Keratinocyte (primary cell): ENCODE measurements around the gene NRG2. TPM values are rescaled to one million over a fixed set of nuclear protein-coding genes. Genes with fewer than 3 reads are reported as not detected.

Experiments
- DNase-seq: peaks from one replicate; pipeline ENCODE4 v3.0.0-alpha.2; 2011; ENCODE audit warnings: low read depth, missing footprints, low spot score
- FAIRE-seq: peaks from 2 replicates; lab custom pipeline; 2011; peaks lifted over from hg19 to GRCh38; lab: Jason Lieb, UNC
- H2AFZ ChIP-seq: 2 replicates; pipeline ENCODE4 v1.6.0; 2012; ENCODE audit warnings: low read length, control low read depth, inconsistent platforms; ENCODE audit not compliant: control insufficient read depth
- H3K27ac ChIP-seq: 2 replicates; pipeline ENCODE4 v1.5.1; 2011; ENCODE audit warnings: low read length; ENCODE audit not compliant: control insufficient read depth, insufficient read depth
- H3K27me3 ChIP-seq: 3 replicates; pipeline ENCODE4 v1.6.0; 2011; ENCODE audit warnings: low read length; ENCODE audit not compliant: control insufficient read depth, insufficient read depth; ENCODE audit errors: extremely low read depth
- H3K36me3 ChIP-seq, 2 experiments: 2 replicates in 1 of 2; 3 replicates in 1 of 2; pipeline ENCODE4 v1.5.1; 2011; ENCODE audit warnings: low read length in 2 of 2, mild to moderate bottlenecking in 1 of 2; ENCODE audit not compliant: control insufficient read depth in 2 of 2, insufficient read depth in 2 of 2; ENCODE audit errors: extremely low read depth in 1 of 2
- H3K4me1 ChIP-seq: 3 replicates; pipeline ENCODE4 v1.5.1; 2011; ENCODE audit warnings: low read length; ENCODE audit not compliant: control insufficient read depth, insufficient read depth; ENCODE audit errors: extremely low read depth
- H3K4me2 ChIP-seq: 3 replicates; pipeline ENCODE4 v1.6.0; 2011; ENCODE audit warnings: low read depth, low read length; ENCODE audit not compliant: control insufficient read depth, insufficient read depth; ENCODE audit errors: extremely low read depth
- H3K4me3 ChIP-seq, 3 experiments: fragments of 200-600 bp in 1 of 3; sonication (generic) in 1 of 3; 2 replicates in 2 of 3; 3 replicates in 1 of 3; pipeline ENCODE4 v1.5.1; 2011 to 2016; ENCODE audit warnings: low read length in 3 of 3, mild to moderate bottlenecking in 3 of 3, control low read depth in 2 of 3, inconsistent platforms in 1 of 3, low read depth in 1 of 3, mixed read lengths in 1 of 3, mixed run types in 1 of 3, moderate library complexity in 1 of 3; ENCODE audit not compliant: control insufficient read depth in 2 of 3, insufficient read depth in 2 of 3; ENCODE audit errors: extremely low read depth in 1 of 3
- H3K79me2 ChIP-seq: 2 replicates; pipeline ENCODE4 v1.6.0; 2012; ENCODE audit warnings: low read length; ENCODE audit not compliant: control insufficient read depth, insufficient read depth
- H3K9ac ChIP-seq: 3 replicates; pipeline ENCODE4 v1.6.0; 2011; ENCODE audit warnings: low read length; ENCODE audit not compliant: control insufficient read depth, insufficient read depth; ENCODE audit errors: extremely low read depth
- H3K9me1 ChIP-seq: 3 replicates; pipeline ENCODE4 v1.6.0; 2011; ENCODE audit warnings: low read length; ENCODE audit not compliant: control insufficient read depth, insufficient read depth; ENCODE audit errors: extremely low read depth
- H3K9me3 ChIP-seq: 2 replicates; pipeline ENCODE4 v1.5.1; 2012; ENCODE audit warnings: low read depth, low read length; ENCODE audit not compliant: control insufficient read depth
- H4K20me1 ChIP-seq: 3 replicates; pipeline ENCODE4 v1.6.0; 2011; ENCODE audit warnings: low read length; ENCODE audit not compliant: control insufficient read depth, insufficient read depth; ENCODE audit errors: extremely low read depth
- EZH2 ChIP-seq: IDR thresholded peaks from one replicate; pipeline ENCODE4 v1.6.1; 2012; ENCODE audit warnings: inconsistent platforms, mild to moderate bottlenecking, low read length, moderate library complexity
- dilution Hi-C: fragments of 300-500 bp; cut with MboI; formaldehyde crosslinking; loops from one replicate; pipeline ENCODE4 v1.7.0; 2020; ENCODE audit warnings: low sequenced_read_pairs; ENCODE audit not compliant: extremely low pct_ligation_motif_present
- polyA plus RNA-seq, 5 experiments: library from polyadenylated mRNA; depleted of rRNA in 3 of 5; stranded (reverse) in 3 of 5; stranded (forward) in 1 of 5; unstranded in 1 of 5; fragments of >200 nt; gene quantifications; 1 replicate in 1 of 5; 2 replicates in 3 of 5; 3 replicates in 1 of 5; pipeline versions ENCODE4 v1.2.1 to v1.2.3, GENCODE V29; 2011 to 2012; ENCODE audit warnings: missing spikeins in 2 of 5, low read depth in 1 of 5, low replicate concordance in 1 of 5
- TF ChIP-seq, protein P1 (sequence below), 3 experiments: IDR thresholded peaks in 1 of 3; conservative IDR thresholded peaks in 1 of 3; optimal IDR thresholded peaks in 1 of 3; 2 replicates in 2 of 3; 3 replicates in 1 of 3; pipeline versions ENCODE3 to v1.5.1; 2011; ENCODE audit warnings: low read length in 3 of 3, mild to moderate bottlenecking in 3 of 3, moderate library complexity in 2 of 3, control low read depth in 1 of 3, inconsistent platforms in 1 of 3; ENCODE audit not compliant: insufficient read depth in 2 of 3; ENCODE audit errors: extremely low read depth in 1 of 3

The NRG2 gene
- polyA plus RNA-seq, 1 donor (not counting 4 experiments of a cell fraction or from before 2014, with no cell fraction given): 0.13 TPM

DNA sequence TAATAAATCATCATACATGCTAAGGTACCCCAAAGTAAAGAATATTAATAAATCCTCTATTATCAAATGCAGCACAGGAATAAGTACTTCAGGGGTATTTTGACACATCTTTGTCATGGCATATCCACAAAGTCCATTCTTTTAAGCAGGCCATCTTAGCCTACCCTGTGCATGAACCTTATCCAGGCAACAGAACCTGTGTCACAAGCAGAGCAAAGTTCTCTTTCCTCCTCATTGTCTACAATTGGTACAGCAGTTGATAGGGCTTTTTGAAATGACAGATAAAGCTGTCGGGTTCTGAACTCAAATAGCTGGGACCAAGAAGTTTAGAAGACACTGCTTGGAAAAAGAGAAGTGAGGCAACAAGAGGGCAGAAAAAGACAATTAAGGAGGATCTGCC lies 40.0 kb upstream of the NRG2 start:
- no peak overlapping the region for H3K4me3 ChIP-seq
- H3K4me1 ChIP-seq: no peaks in the 10 kb centered on the region
- TF ChIP-seq, protein P1, sequence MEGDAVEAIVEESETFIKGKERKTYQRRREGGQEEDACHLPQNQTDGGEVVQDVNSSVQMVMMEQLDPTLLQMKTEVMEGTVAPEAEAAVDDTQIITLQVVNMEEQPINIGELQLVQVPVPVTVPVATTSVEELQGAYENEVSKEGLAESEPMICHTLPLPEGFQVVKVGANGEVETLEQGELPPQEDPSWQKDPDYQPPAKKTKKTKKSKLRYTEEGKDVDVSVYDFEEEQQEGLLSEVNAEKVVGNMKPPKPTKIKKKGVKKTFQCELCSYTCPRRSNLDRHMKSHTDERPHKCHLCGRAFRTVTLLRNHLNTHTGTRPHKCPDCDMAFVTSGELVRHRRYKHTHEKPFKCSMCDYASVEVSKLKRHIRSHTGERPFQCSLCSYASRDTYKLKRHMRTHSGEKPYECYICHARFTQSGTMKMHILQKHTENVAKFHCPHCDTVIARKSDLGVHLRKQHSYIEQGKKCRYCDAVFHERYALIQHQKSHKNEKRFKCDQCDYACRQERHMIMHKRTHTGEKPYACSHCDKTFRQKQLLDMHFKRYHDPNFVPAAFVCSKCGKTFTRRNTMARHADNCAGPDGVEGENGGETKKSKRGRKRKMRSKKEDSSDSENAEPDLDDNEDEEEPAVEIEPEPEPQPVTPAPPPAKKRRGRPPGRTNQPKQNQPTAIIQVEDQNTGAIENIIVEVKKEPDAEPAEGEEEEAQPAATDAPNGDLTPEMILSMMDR (optimal IDR thresholded peaks at IDR 0.05 in 1 of 3, IDR thresholded peaks at IDR 0.05 in 1 of 3, conservative IDR thresholded peaks at IDR 0.05 in 1 of 3; ENCODE audit: extremely low read depth in 1 of 3, insufficient read depth in 2 of 3, low read length in 3 of 3): no peak
- no peak for TF ChIP-seq EZH2
- H4K20me1 ChIP-seq: no peaks in the 10 kb centered on the region
- H3K27me3 ChIP-seq: peaks cover 18% of the 10 kb centered on the region
- no peaks in the 10 kb centered on the region for H3K9me3 ChIP-seq
- FAIRE-seq: no peak
- H2AFZ ChIP-seq: no peak overlapping the region
- dilution Hi-C loops: no loop called here
- H3K79me2 ChIP-seq: no peaks in the 10 kb centered on the region
- H3K36me3 ChIP-seq: no peaks in the 10 kb centered on the region
- H3K4me2 ChIP-seq: no peak overlapping the region
- DNase-seq: no peak
- H3K9ac ChIP-seq: no peak overlapping the region
- H3K9me1 ChIP-seq: no peaks in the 10 kb centered on the region
- no peak overlapping the region for H3K27ac ChIP-seq

- H3K79me2 ChIP-seq: no peaks in the 10 kb centered on the region
- H3K4me1 ChIP-seq: no peaks in the 10 kb centered on the region
- FAIRE-seq (no peak), DNase-seq (no peak)
- no peaks in the 10 kb centered on the region for H4K20me1 ChIP-seq
- TF ChIP-seq EZH2: no peak
- TF ChIP-seq, protein P1 (optimal IDR thresholded peaks at IDR 0.05 in 1 of 3, IDR thresholded peaks at IDR 0.05 in 1 of 3, conservative IDR thresholded peaks at IDR 0.05 in 1 of 3; ENCODE audit: extremely low read depth in 1 of 3, insufficient read depth in 2 of 3, low read length in 3 of 3): no peak
- dilution Hi-C loops: no loop called here
- no peaks in the 10 kb centered on the region for H3K9me1 ChIP-seq
- H3K9ac ChIP-seq: no peak overlapping the region
- H3K27me3 ChIP-seq: no peaks in the 10 kb centered on the region
- H3K27ac ChIP-seq: no peak overlapping the region
- H3K36me3 ChIP-seq: no peaks in the 10 kb centered on the region
- H3K4me2 ChIP-seq: no peak overlapping the region
- no peak overlapping the region for H3K4me3 ChIP-seq
- no peaks in the 10 kb centered on the region for H3K9me3 ChIP-seq
- H2AFZ ChIP-seq: no peak overlapping the region
These were observed 33.7 kb upstream of the NRG2 start for GRCh38 chr5:140076788-140077187.
